HepG2 (cell line): ENCODE measurements around the gene COPB2. TPM values are rescaled to one million over a fixed set of nuclear protein-coding genes. Genes with fewer than 3 reads are reported as not detected.
A peak's percentile ranks its signal among the peaks of the same experiment; 100 is the strongest.

Experiments
- ATAC-seq: fragments of 200-7000 bp; cut with Tn5 transposase; 3 replicates; pipeline ENCODE4 v1.9.1; 2020; ENCODE audit warnings: mild to moderate bottlenecking, moderate library complexity
- BruUV-seq: library from RNA; stranded (reverse); fragments of 400-500 nt; replicated peaks from 2 replicates; lab custom pipeline; 2021; lab: Mats Ljungman, UMichigan
- CTCF ChIA-PET: fragments of 300-600 bp; formaldehyde crosslinking; extraction: SDS; loops from one replicate; lab custom pipeline; 2021; ENCODE audit warnings: low total read pairs, inconsistent platforms, low intra/inter-chr PET ratio; lab: Yijun Ruan, JAX
- POLR2A ChIA-PET: fragments of 350-600 bp; sonication (Branson Sonifier 250); formaldehyde crosslinking; loops from one replicate; lab custom pipeline; 2020; ENCODE audit warnings: antibody characterized with exemption, inconsistent platforms; lab: Yijun Ruan, JAX
- DNase-seq: peaks from one replicate; pipeline ENCODE4 v3.0.0-alpha.2; 2015; ENCODE audit warnings: low spot score
- FAIRE-seq: peaks from 3 replicates; lab custom pipeline; 2011; peaks lifted over from hg19 to GRCh38; lab: Jason Lieb, UNC
- H2AFZ ChIP-seq: one replicate; pipeline ENCODE4 v1.6.1; 2011; ENCODE audit warnings: low read length, inconsistent platforms
- H3K27ac ChIP-seq: fragments of 300-600 bp; 3 replicates; pipeline ENCODE4 v1.8.0; 2011; ENCODE audit warnings: mixed run types, mild to moderate bottlenecking, mixed read lengths, low read length, inconsistent platforms; ENCODE audit not compliant: insufficient read depth; ENCODE audit errors: extremely low read length
- H3K27me3 ChIP-seq, 2 experiments: fragments of 200-600 bp in 1 of 2; 2 replicates in 1 of 2; 3 replicates in 1 of 2; pipeline versions ENCODE4 v1.6.0 to v1.8.0; 2011; ENCODE audit warnings: low read length in 2 of 2, mild to moderate bottlenecking in 2 of 2, moderate library complexity in 2 of 2, inconsistent platforms in 1 of 2; ENCODE audit not compliant: insufficient read depth in 2 of 2, control insufficient read depth in 1 of 2
- H3K36me3 ChIP-seq, 2 experiments: fragments of 200-600 bp in 1 of 2; replicated peaks in 1 of 2; 2 replicates in 1 of 2; 3 replicates in 1 of 2; pipeline versions ENCODE4 v1.5.1 to v1.8.0; 2011; ENCODE audit warnings: low read length in 2 of 2, inconsistent platforms in 1 of 2; ENCODE audit not compliant: insufficient read depth in 2 of 2, control insufficient read depth in 1 of 2
- H3K4me1 ChIP-seq: 2 replicates; pipeline ENCODE4 v1.5.1; 2012; ENCODE audit warnings: low read length, inconsistent platforms; ENCODE audit not compliant: insufficient read depth
- H3K4me2 ChIP-seq: 2 replicates; pipeline ENCODE4 v1.6.0; 2011; ENCODE audit warnings: low read depth, low read length, inconsistent platforms
- H3K4me3 ChIP-seq, 3 experiments: fragments of 200-600 bp in 1 of 3; sonication (generic), shearing (Covaris generic) in 1 of 3; replicated peaks in 1 of 3; 2 replicates each; pipeline ENCODE4 v1.5.1; 2011 to 2016; ENCODE audit warnings: low read length in 3 of 3, inconsistent platforms in 2 of 3, low read depth in 2 of 3, mild to moderate bottlenecking in 2 of 3, control low read depth in 1 of 3, mixed read lengths in 1 of 3; ENCODE audit not compliant: insufficient read depth in 1 of 3
- H3K79me2 ChIP-seq: one replicate; pipeline ENCODE4 v1.6.1; 2011; ENCODE audit warnings: low read length, inconsistent platforms; ENCODE audit not compliant: insufficient read depth
- H3K9ac ChIP-seq: 2 replicates; pipeline ENCODE4 v1.6.0; 2011; ENCODE audit warnings: mild to moderate bottlenecking, low read depth, low read length, inconsistent platforms; ENCODE audit not compliant: insufficient read depth
- H3K9me3 ChIP-seq: 2 replicates; pipeline ENCODE4 v1.5.1; 2012; ENCODE audit warnings: mild to moderate bottlenecking, low read length
- H4K20me1 ChIP-seq: 2 replicates; pipeline ENCODE4 v1.6.0; 2011; ENCODE audit warnings: inconsistent platforms, mild to moderate bottlenecking, low read length, moderate library complexity; ENCODE audit not compliant: insufficient read depth
- ARID2 ChIP-seq: sonication (generic); formaldehyde crosslinking; IDR thresholded peaks from 2 replicates; pipeline ENCODE4 v1.8.1; 2022; ENCODE audit warnings: mild to moderate bottlenecking, missing genetic modification reagents, borderline replicate concordance
- CHD2 ChIP-seq: IDR thresholded peaks from 2 replicates; pipeline ENCODE4 v1.6.1; 2011; ENCODE audit warnings: low read depth, low read length, improper control_type of control experiment
- CREB1 ChIP-seq, 2 experiments: fragments of 450-650 bp in 1 of 2; IDR thresholded peaks; 2 replicates each; pipeline ENCODE4 v1.6.1; 2016 to 2017; ENCODE audit warnings: control low read depth in 1 of 2, mild to moderate bottlenecking in 1 of 2, missing compliant biosample characterization in 1 of 2, missing genetic modification characterization in 1 of 2
- HNF4A ChIP-seq: sonication (generic); formaldehyde crosslinking; IDR thresholded peaks from 2 replicates; pipeline ENCODE4 v1.4.0; 2020; ENCODE audit warnings: missing genetic modification reagents
- IKZF4 ChIP-seq: sonication (generic); formaldehyde crosslinking; IDR thresholded peaks from 2 replicates; pipeline ENCODE4 v1.5.1; 2020; ENCODE audit warnings: borderline replicate concordance, mild to moderate bottlenecking, low read depth, missing genetic modification reagents; ENCODE audit errors: not compliant biosample characterization
- RARG ChIP-seq: sonication (generic); formaldehyde crosslinking; IDR thresholded peaks from 2 replicates; pipeline ENCODE4 v1.4.0; 2020; ENCODE audit warnings: low read depth, mild to moderate bottlenecking, missing genetic modification reagents
- ZNF446 ChIP-seq: sonication (generic); formaldehyde crosslinking; IDR thresholded peaks from 2 replicates; pipeline ENCODE4 v1.5.0; 2020; ENCODE audit warnings: mild to moderate bottlenecking, missing genetic modification reagents
- ZNF564 ChIP-seq: sonication (generic); formaldehyde crosslinking; IDR thresholded peaks from 2 replicates; pipeline ENCODE4 v1.8.1; 2023; ENCODE audit warnings: mild to moderate bottlenecking, missing genetic modification reagents
- WGBS: methylation state at CpG from one replicate; pipeline ENCODE4 v1.1.6; 2017; ENCODE audit warnings: low lambda C conversion rate; 5-methylcytosine and 5-hydroxymethylcytosine counted together
- in situ Hi-C: cut with HindIII; loops from 2 replicates; pipeline ENCODE4 v1.10.0; 2017; ENCODE audit warnings: low pct_unique_long_range_greater_than_20kb; ENCODE audit not compliant: extremely low pct_ligation_motif_present
- intact Hi-C: fragments of 100-400 bp; cut with micrococcal nuclease; formaldehyde crosslinking; loops from one replicate; pipeline ENCODE4 v1.10.0; 2022; ENCODE audit not compliant: unreplicated experiment
- polyA plus RNA-seq, 8 experiments: library from polyadenylated mRNA; depleted of rRNA in 3 of 8; stranded (reverse) in 7 of 8; unstranded in 1 of 8; fragments of >200 nt; fragmentation: Illumina TruSeq in 4 of 8; extraction: Trizol in 4 of 8; gene quantifications; 2 replicates each; pipeline versions ENCODE4 v1.2.1 to v1.2.3, GENCODE V29; 2011 to 2016; ENCODE audit warnings: low read depth in 4 of 8, missing spikeins in 1 of 8, mixed read lengths in 1 of 8; ENCODE audit not compliant: insufficient read depth in 1 of 8
- total RNA-seq, 5 experiments: library from RNA; depleted of rRNA; stranded (reverse); fragments of >200 nt; fragmentation: Illumina TruSeq; extraction: Trizol; gene quantifications; 2 replicates each; pipeline ENCODE4 v1.2.3, GENCODE V29; 2016; ENCODE audit warnings: low read depth in 1 of 5
- TF ChIP-seq, protein P1 (sequence below): sonication (generic); formaldehyde crosslinking; IDR thresholded peaks from 2 replicates; pipeline ENCODE4 v1.8.0; 2022; ENCODE audit warnings: low read depth, missing genetic modification reagents

The COPB2 gene
- total and polyA plus RNA-seq, 2 of the 13 experiments (the other 11 are each of a cell fraction or from before 2014, with no cell fraction given): 83.3 to 217 TPM

DNA sequence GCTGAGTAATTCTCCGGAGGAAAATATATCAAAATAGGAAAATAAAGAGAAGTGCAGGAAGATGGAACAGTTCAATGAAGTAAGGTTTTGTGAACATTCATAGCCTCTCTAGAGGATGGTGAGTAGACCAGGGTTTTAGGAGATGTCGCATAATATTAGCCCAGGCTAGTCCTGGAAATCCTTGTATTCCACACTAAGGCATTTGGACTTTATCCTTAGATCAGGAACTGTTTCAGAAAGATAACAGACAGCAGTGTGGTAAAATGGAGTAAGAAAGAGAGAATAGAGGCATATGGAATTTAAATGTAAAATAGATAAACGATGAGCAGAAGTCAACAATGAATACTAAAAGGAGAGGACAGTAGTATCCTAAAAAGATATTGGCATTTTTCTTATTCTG lies 12.1 kb downstream of the COPB2 start:
- Histone ChIP-seq H3K27me3 (no peaks in the 10 kb centered on the region; a peak in 1 of 5 replicates), H3K9me3 (no peaks in the 10 kb centered on the region), H3K4me1 (peaks cover 48% of the 10 kb centered on the region), H3K4me3 (no peak overlapping the region), H4K20me1 (peaks cover 23% of the 10 kb centered on the region), H3K9ac (no peak overlapping the region), H3K36me3 (peaks cover 19 to 83% of the 10 kb centered on the region in 2 experiments), H3K79me2 (peaks cover 31% of the 10 kb centered on the region), H3K27ac (no peak overlapping the region), H3K4me2 (no peak overlapping the region), H2AFZ (no peak overlapping the region)
- FAIRE-seq: no peak
- DNase-seq: peak; percentile 11
- in situ Hi-C loops (no loop called here), intact Hi-C loops (no loop called here)
- BruUV-seq: no TSS peak
- peak; percentile 73 for ATAC-seq
- 55% methylated on average over 3 of the region's 3 CpGs for WGBS
- TF ChIP-seq IKZF4 (CRISPR knock-in tag) (no peak), RARG (no peak), HNF4A (CRISPR knock-in tag) (peak; percentile 61), ZNF446 (CRISPR knock-in tag) (no peak), ZNF564 (CRISPR knock-in tag) (no peak)
- POLR2A ChIA-PET: interaction anchor here (1.4 kb wide), 1 partner anchor 12 kb away, joined by 4 read pairs; the partner anchor contains the start of gene COPB2
- CTCF ChIA-PET: no interaction called here

DNA sequence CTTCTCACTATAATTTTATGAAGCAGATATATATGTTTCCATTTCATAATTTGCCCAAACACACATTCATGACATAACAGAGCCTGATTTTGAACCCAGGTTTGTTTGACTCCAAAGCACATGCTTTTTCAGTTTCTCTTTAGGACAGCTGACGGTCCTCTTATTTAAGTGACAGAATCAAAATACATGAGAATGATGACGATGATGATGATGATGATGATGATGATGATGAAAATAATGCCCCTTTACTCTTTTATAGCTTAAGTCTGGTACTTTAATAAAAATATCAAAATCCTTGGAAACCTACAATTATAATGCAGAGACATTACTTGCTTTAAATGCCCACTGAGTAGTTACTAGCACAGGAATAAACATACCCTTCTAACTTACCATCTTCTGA lies 15.3 kb downstream of the COPB2 start:
- no peak overlapping the region for H3K4me3 ChIP-seq
- FAIRE-seq (no peak), ATAC-seq (no peak), DNase-seq (no peak)
- H3K4me1 ChIP-seq: peaks cover 22% of the 10 kb centered on the region
- no peaks in the 10 kb centered on the region for H3K9me3 ChIP-seq
- in situ Hi-C loops (loop anchor here (25.0 kb wide), 1 partner anchor 687 kb away; no protein-coding TSS in a partner anchor), intact Hi-C loops (no loop called here)
- H3K36me3 ChIP-seq: peaks cover 26 to 85% of the 10 kb centered on the region in 2 experiments
- no peak overlapping the region for H3K4me2 ChIP-seq
- H3K9ac ChIP-seq: no peak overlapping the region
- peaks cover 14% of the 10 kb centered on the region for H4K20me1 ChIP-seq
- no peak overlapping the region for H2AFZ ChIP-seq
- peaks cover 5% of the 10 kb centered on the region for H3K79me2 ChIP-seq
- WGBS: 96% methylated on average over 2 of the region's 2 CpGs
- BruUV-seq: no TSS peak
- TF ChIP-seq, protein P1, sequence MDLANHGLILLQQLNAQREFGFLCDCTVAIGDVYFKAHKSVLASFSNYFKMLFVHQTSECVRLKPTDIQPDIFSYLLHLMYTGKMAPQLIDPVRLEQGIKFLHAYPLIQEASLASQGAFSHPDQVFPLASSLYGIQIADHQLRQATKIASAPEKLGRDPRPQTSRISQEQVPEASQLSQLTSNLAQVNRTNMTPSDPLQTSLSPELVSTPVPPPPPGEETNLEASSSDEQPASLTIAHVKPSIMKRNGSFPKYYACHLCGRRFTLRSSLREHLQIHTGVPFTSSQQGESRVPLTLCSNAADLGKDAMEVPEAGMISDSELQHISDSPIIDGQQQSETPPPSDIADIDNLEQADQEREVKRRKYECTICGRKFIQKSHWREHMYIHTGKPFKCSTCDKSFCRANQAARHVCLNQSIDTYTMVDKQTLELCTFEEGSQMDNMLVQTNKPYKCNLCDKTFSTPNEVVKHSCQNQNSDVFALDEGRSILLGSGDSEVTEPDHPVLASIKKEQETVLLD (CRISPR knock-in tag): no peak
- TF ChIP-seq ARID2 (CRISPR knock-in tag): no peak
- no peak for TF ChIP-seq CHD2
- peak; percentile 62; the same call in 1 of the 2 replicates for TF ChIP-seq CREB1 (IDR thresholded peaks at IDR 0.05)
- no peak for TF ChIP-seq CREB1 (CRISPR knock-in tag; IDR thresholded peaks at IDR 0.05)
- no peaks in the 10 kb centered on the region; a peak in 1 of 5 replicates for H3K27me3 ChIP-seq
- POLR2A ChIA-PET: no interaction called here
- no peak overlapping the region for H3K27ac ChIP-seq
- CTCF ChIA-PET: no interaction called here
